Hepatocyte (in vitro differentiated cells): Measurements from ENCODE around the gene TFF2. TPM values are rescaled to one million over a fixed set of nuclear protein-coding genes. Genes with fewer than 3 reads are reported as not detected.

Source experiments
- DNase-seq: peaks from one replicate; pipeline ENCODE4 v3.0.0-alpha.2; 2016; ENCODE audit warnings: low spot score
- H2AFZ ChIP-seq: fragments of 200-600 bp; sonication (generic); 2 replicates; pipeline ENCODE4 v1.6.0; 2016; ENCODE audit warnings: antibody characterized with exemption, mild to moderate bottlenecking
- H3K27ac ChIP-seq: fragments of 200-600 bp; sonication (generic); 2 replicates; pipeline ENCODE4 v1.5.1; 2016; ENCODE audit warnings: mild to moderate bottlenecking
- H3K27me3 ChIP-seq: fragments of 200-600 bp; sonication (generic); 2 replicates; pipeline ENCODE4 v1.6.1; 2016
- H3K36me3 ChIP-seq: fragments of 200-600 bp; sonication (generic); replicated peaks from 2 replicates; pipeline ENCODE4 v1.5.1; 2016; ENCODE audit warnings: low read depth; ENCODE audit not compliant: insufficient read depth
- H3K4me1 ChIP-seq: fragments of 200-600 bp; sonication (generic); 2 replicates; pipeline ENCODE4 v1.5.1; 2016; ENCODE audit warnings: mild to moderate bottlenecking, moderate library complexity; ENCODE audit not compliant: insufficient read depth
- H3K4me2 ChIP-seq: fragments of 200-600 bp; sonication (generic); 2 replicates; pipeline ENCODE4 v1.6.0; 2016
- H3K4me3 ChIP-seq: fragments of 200-600 bp; sonication (generic); 2 replicates; pipeline ENCODE4 v1.5.1; 2016; ENCODE audit warnings: mild to moderate bottlenecking
- H3K79me2 ChIP-seq: fragments of 200-600 bp; sonication (generic); 2 replicates; pipeline ENCODE4 v1.6.0; 2017; ENCODE audit warnings: mild to moderate bottlenecking
- H3K9me2 ChIP-seq: fragments of 200-600 bp; sonication (generic); replicated peaks from 2 replicates; pipeline ENCODE4 v1.6.0; 2017; ENCODE audit warnings: mild to moderate bottlenecking; ENCODE audit not compliant: insufficient read depth
- H3K9me3 ChIP-seq: fragments of 200-600 bp; sonication (generic); 2 replicates; pipeline ENCODE4 v1.5.1; 2016; ENCODE audit warnings: low read depth, mild to moderate bottlenecking
- H4K20me1 ChIP-seq: fragments of 200-600 bp; sonication (generic); 2 replicates; pipeline ENCODE4 v1.6.0; 2016; ENCODE audit warnings: mild to moderate bottlenecking; ENCODE audit not compliant: insufficient read depth, poor library complexity, severe bottlenecking
- CTCF ChIP-seq: fragments of 200-600 bp; sonication (generic); IDR thresholded peaks from 2 replicates; pipeline ENCODE4 v1.5.1; 2016; ENCODE audit warnings: antibody characterized with exemption, mild to moderate bottlenecking; ENCODE audit not compliant: poor library complexity
- EZH2 ChIP-seq: fragments of 200-600 bp; sonication (generic); IDR thresholded peaks from 2 replicates; pipeline ENCODE4 v1.6.1; 2016; ENCODE audit warnings: antibody characterized with exemption, mild to moderate bottlenecking, borderline replicate concordance
- EZH2phosphoT487 ChIP-seq: fragments of 200-600 bp; sonication (generic); IDR thresholded peaks from one replicate; pipeline ENCODE4 v1.6.1; 2018; ENCODE audit warnings: antibody characterized with exemption, mild to moderate bottlenecking, low read depth, moderate library complexity; ENCODE audit not compliant: unreplicated experiment, severe bottlenecking
- WGBS: methylation state at CpG from one replicate; pipeline ENCODE4 v1.1.6; 2016; ENCODE audit warnings: low lambda C conversion rate; ENCODE audit errors: missing lambda C conversion rate; 5-methylcytosine and 5-hydroxymethylcytosine counted together
- polyA plus RNA-seq: library from polyadenylated mRNA; unstranded; fragments of >200 nt; fragmentation: Nextera tagmentation; extraction: Ambion mirVana; gene quantifications from 2 replicates; pipeline ENCODE4 v1.2.1, GENCODE V29; 2016
- total RNA-seq: library from RNA; depleted of rRNA; stranded (reverse); fragments of >200 nt; gene quantifications from 2 replicates; pipeline ENCODE4 v1.2.3, GENCODE V29; 2014

Gene TFF2
- total and polyA plus RNA-seq, 2 experiments from 2014 or later = 23.9 to 28.1 TPM

DNA sequence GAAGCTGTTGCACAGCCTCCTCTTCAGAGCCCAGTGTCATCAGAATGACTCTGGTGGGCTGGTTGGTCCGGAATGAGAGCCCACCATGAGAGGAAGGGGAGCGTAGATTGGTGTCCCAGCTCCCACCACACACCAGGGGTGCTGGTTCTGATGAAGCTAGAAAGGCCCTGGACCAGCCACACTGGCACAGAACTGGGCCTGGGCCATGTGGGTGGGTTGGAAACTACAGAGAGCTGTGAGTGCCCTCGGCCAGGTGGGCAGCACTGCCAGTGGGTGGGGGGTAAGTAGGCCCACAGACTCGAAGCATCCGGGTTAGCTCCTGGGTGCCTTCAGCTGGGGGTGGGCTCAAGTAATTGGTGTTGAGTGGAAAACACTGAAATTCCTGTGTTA is 27.2 kb upstream of the TFF2 start:
- Histone ChIP-seq H3K27ac (no peak overlapping the region), H3K9me3 (no peaks in the 10 kb centered on the region), H4K20me1 (no peaks in the 10 kb centered on the region), H3K27me3 (no peaks in the 10 kb centered on the region), H2AFZ (no peak overlapping the region), H3K9me2 (no peaks in the 10 kb centered on the region), H3K36me3 (no peaks in the 10 kb centered on the region), H3K4me2 (no peak overlapping the region), H3K4me3 (no peak overlapping the region), H3K79me2 (no peaks in the 10 kb centered on the region), H3K4me1 (no peaks in the 10 kb centered on the region)
- TF ChIP-seq EZH2phosphoT487 (no peak), CTCF (no peak), EZH2 (no peak)
- DNase-seq = no peak
- WGBS = 92% methylated on average over 5 of the region's 5 CpGs

GRCh38 chr21:42377211-42377950 is 26.6 kb upstream of the TFF2 start:
- Histone ChIP-seq H3K27me3 (no peaks in the 10 kb centered on the region), H3K4me2 (no peak overlapping the region), H3K4me1 (no peaks in the 10 kb centered on the region), H4K20me1 (no peaks in the 10 kb centered on the region), H3K79me2 (no peaks in the 10 kb centered on the region), H3K9me2 (no peaks in the 10 kb centered on the region), H3K4me3 (no peak overlapping the region), H3K36me3 (no peaks in the 10 kb centered on the region), H2AFZ (no peak overlapping the region), H3K9me3 (no peaks in the 10 kb centered on the region), H3K27ac (no peak overlapping the region)
- no peak for TF ChIP-seq EZH2phosphoT487
- no peak for TF ChIP-seq CTCF
- no peak for TF ChIP-seq EZH2
- 87% methylated on average over 24 of the region's 24 CpGs for WGBS
- no peak for DNase-seq

- no peak overlapping the region for H2AFZ ChIP-seq
- no peaks in the 10 kb centered on the region for H3K9me2 ChIP-seq
- TF ChIP-seq EZH2phosphoT487 = no peak
- TF ChIP-seq CTCF = no peak
- TF ChIP-seq EZH2 = no peak
- H3K4me1 ChIP-seq = no peaks in the 10 kb centered on the region
- no peak overlapping the region for H3K4me2 ChIP-seq
- H3K27ac ChIP-seq = no peak overlapping the region
- no peaks in the 10 kb centered on the region for H3K27me3 ChIP-seq
- H3K36me3 ChIP-seq = no peaks in the 10 kb centered on the region
- no peaks in the 10 kb centered on the region for H3K79me2 ChIP-seq
- no peak overlapping the region for H3K4me3 ChIP-seq
- H4K20me1 ChIP-seq = no peaks in the 10 kb centered on the region
- DNase-seq = no peak
- no peaks in the 10 kb centered on the region for H3K9me3 ChIP-seq
- WGBS = 77% methylated on average over 32 of the region's 32 CpGs
These were observed 25.7 kb upstream of the TFF2 start for GRCh38 chr21:42376338-42376982.
